HepG2 (cell line): ENCODE measurements around the gene C20orf204. TPM values are rescaled to one million over a fixed set of nuclear protein-coding genes. Genes with fewer than 3 reads are reported as not detected.

ENCODE experiments used
- ATAC-seq: fragments of 200-7000 bp; cut with Tn5 transposase; 3 replicates; pipeline ENCODE4 v1.9.1; 2020; ENCODE audit warnings: mild to moderate bottlenecking, moderate library complexity
- BruUV-seq: library from RNA; stranded (reverse); fragments of 400-500 nt; replicated peaks from 2 replicates; lab custom pipeline; 2021; lab: Mats Ljungman, UMichigan
- CTCF ChIA-PET: fragments of 300-600 bp; formaldehyde crosslinking; extraction: SDS; loops from one replicate; lab custom pipeline; 2021; ENCODE audit warnings: low total read pairs, inconsistent platforms, low intra/inter-chr PET ratio; lab: Yijun Ruan, JAX
- POLR2A ChIA-PET: fragments of 350-600 bp; sonication (Branson Sonifier 250); formaldehyde crosslinking; loops from one replicate; lab custom pipeline; 2020; ENCODE audit warnings: antibody characterized with exemption, inconsistent platforms; lab: Yijun Ruan, JAX
- DNase-seq: peaks from one replicate; pipeline ENCODE4 v3.0.0-alpha.2; 2015; ENCODE audit warnings: low spot score
- FAIRE-seq: peaks from 3 replicates; lab custom pipeline; 2011; peaks lifted over from hg19 to GRCh38; lab: Jason Lieb, UNC
- H2AFZ ChIP-seq: one replicate; pipeline ENCODE4 v1.6.1; 2011; ENCODE audit warnings: low read length, inconsistent platforms
- H3K27ac ChIP-seq: fragments of 300-600 bp; 3 replicates; pipeline ENCODE4 v1.8.0; 2011; ENCODE audit warnings: mixed run types, mild to moderate bottlenecking, mixed read lengths, low read length, inconsistent platforms; ENCODE audit not compliant: insufficient read depth; ENCODE audit errors: extremely low read length
- H3K27me3 ChIP-seq, 2 experiments: fragments of 200-600 bp in 1 of 2; 2 replicates in 1 of 2; 3 replicates in 1 of 2; pipeline versions ENCODE4 v1.6.0 to v1.8.0; 2011; ENCODE audit warnings: low read length in 2 of 2, mild to moderate bottlenecking in 2 of 2, moderate library complexity in 2 of 2, inconsistent platforms in 1 of 2; ENCODE audit not compliant: insufficient read depth in 2 of 2, control insufficient read depth in 1 of 2
- H3K36me3 ChIP-seq, 2 experiments: fragments of 200-600 bp in 1 of 2; replicated peaks in 1 of 2; 2 replicates in 1 of 2; 3 replicates in 1 of 2; pipeline versions ENCODE4 v1.5.1 to v1.8.0; 2011; ENCODE audit warnings: low read length in 2 of 2, inconsistent platforms in 1 of 2; ENCODE audit not compliant: insufficient read depth in 2 of 2, control insufficient read depth in 1 of 2
- H3K4me1 ChIP-seq: 2 replicates; pipeline ENCODE4 v1.5.1; 2012; ENCODE audit warnings: low read length, inconsistent platforms; ENCODE audit not compliant: insufficient read depth
- H3K4me2 ChIP-seq: 2 replicates; pipeline ENCODE4 v1.6.0; 2011; ENCODE audit warnings: low read depth, low read length, inconsistent platforms
- H3K4me3 ChIP-seq, 3 experiments: fragments of 200-600 bp in 1 of 3; sonication (generic), shearing (Covaris generic) in 1 of 3; replicated peaks in 1 of 3; 2 replicates each; pipeline ENCODE4 v1.5.1; 2011 to 2016; ENCODE audit warnings: low read length in 3 of 3, inconsistent platforms in 2 of 3, low read depth in 2 of 3, mild to moderate bottlenecking in 2 of 3, control low read depth in 1 of 3, mixed read lengths in 1 of 3; ENCODE audit not compliant: insufficient read depth in 1 of 3
- H3K79me2 ChIP-seq: one replicate; pipeline ENCODE4 v1.6.1; 2011; ENCODE audit warnings: low read length, inconsistent platforms; ENCODE audit not compliant: insufficient read depth
- H3K9ac ChIP-seq: 2 replicates; pipeline ENCODE4 v1.6.0; 2011; ENCODE audit warnings: mild to moderate bottlenecking, low read depth, low read length, inconsistent platforms; ENCODE audit not compliant: insufficient read depth
- H3K9me3 ChIP-seq: 2 replicates; pipeline ENCODE4 v1.5.1; 2012; ENCODE audit warnings: mild to moderate bottlenecking, low read length
- H4K20me1 ChIP-seq: 2 replicates; pipeline ENCODE4 v1.6.0; 2011; ENCODE audit warnings: inconsistent platforms, mild to moderate bottlenecking, low read length, moderate library complexity; ENCODE audit not compliant: insufficient read depth
- FIP1L1 ChIP-seq: fragments of 200-400 bp; formaldehyde crosslinking; IDR thresholded peaks from 2 replicates; pipeline ENCODE4 v1.6.1; 2018; ENCODE audit warnings: low read depth, mild to moderate bottlenecking, low read length, moderate library complexity, borderline replicate concordance; ENCODE audit not compliant: insufficient read depth
- FOXA1 ChIP-seq, 2 experiments: fragments of 450-650 bp in 1 of 2; sonication (generic) in 1 of 2; formaldehyde crosslinking in 1 of 2; IDR thresholded peaks; 2 replicates each; pipeline versions ENCODE4 v1.4.0 to v1.6.1; 2016 to 2020; ENCODE audit warnings: missing genetic modification reagents in 1 of 2
- HIVEP1 ChIP-seq: sonication (generic); formaldehyde crosslinking; IDR thresholded peaks from 2 replicates; pipeline ENCODE4 v1.4.0; 2020; ENCODE audit warnings: mild to moderate bottlenecking, missing genetic modification reagents
- KDM3A ChIP-seq: IDR thresholded peaks from 2 replicates; pipeline ENCODE4 v1.6.1; 2018; ENCODE audit warnings: low read depth, missing compliant biosample characterization
- KLF13 ChIP-seq: sonication (generic); formaldehyde crosslinking; IDR thresholded peaks from 2 replicates; pipeline ENCODE4 v1.4.0; 2020; ENCODE audit warnings: mild to moderate bottlenecking, missing genetic modification reagents
- KMT2A ChIP-seq: sonication (generic); formaldehyde crosslinking; IDR thresholded peaks from 2 replicates; pipeline ENCODE4 v1.4.0; 2020; ENCODE audit warnings: missing genetic modification reagents
- MAFG ChIP-seq: sonication (generic); formaldehyde crosslinking; IDR thresholded peaks from 2 replicates; pipeline ENCODE4 v1.5.1; 2020; ENCODE audit warnings: mild to moderate bottlenecking, missing genetic modification reagents
- NONO ChIP-seq, 2 experiments: fragments of 450-650 bp in 1 of 2; sonication (generic) in 1 of 2; formaldehyde crosslinking in 1 of 2; IDR thresholded peaks in 1 of 2; conservative IDR thresholded peaks in 1 of 2; 2 replicates each; pipeline versions ENCODE4 v1.6.1 to v1.8.0; 2017 to 2022; ENCODE audit warnings: mild to moderate bottlenecking in 1 of 2, missing genetic modification reagents in 1 of 2, moderate library complexity in 1 of 2
- POLR2AphosphoS5 ChIP-seq: IDR thresholded peaks from 2 replicates; pipeline ENCODE4 v1.6.1; 2012; ENCODE audit warnings: low read depth, low read length
- RFXAP ChIP-seq: sonication (generic); formaldehyde crosslinking; IDR thresholded peaks from 2 replicates; pipeline ENCODE4 v1.4.0; 2020; ENCODE audit warnings: missing genetic modification reagents, borderline replicate concordance
- SIX1 ChIP-seq: sonication (generic); formaldehyde crosslinking; IDR thresholded peaks from 2 replicates; pipeline ENCODE4 v1.4.0; 2020; ENCODE audit warnings: missing genetic modification reagents, borderline replicate concordance
- ZFP41 ChIP-seq: sonication (generic); formaldehyde crosslinking; IDR thresholded peaks from 2 replicates; pipeline ENCODE4 v1.4.0; 2020; ENCODE audit warnings: mild to moderate bottlenecking, missing genetic modification reagents, borderline replicate concordance
- ZNF160 ChIP-seq: sonication (generic); formaldehyde crosslinking; IDR thresholded peaks from 2 replicates; pipeline ENCODE4 v1.8.0; 2022; ENCODE audit warnings: mild to moderate bottlenecking, inconsistent platforms, missing genetic modification reagents
- ZNF331 ChIP-seq: sonication (generic); formaldehyde crosslinking; IDR thresholded peaks from 2 replicates; pipeline ENCODE4 v1.4.0; 2020; ENCODE audit warnings: missing genetic modification reagents
- ZNF382 ChIP-seq: sonication (generic); formaldehyde crosslinking; IDR thresholded peaks from 2 replicates; pipeline ENCODE4 v1.5.0; 2020; ENCODE audit warnings: missing genetic modification reagents, mild to moderate bottlenecking, borderline replicate concordance
- ZNF563 ChIP-seq: sonication (generic); formaldehyde crosslinking; IDR thresholded peaks from 2 replicates; pipeline ENCODE4 v1.8.0; 2022; ENCODE audit warnings: mild to moderate bottlenecking, moderate library complexity, missing genetic modification reagents
- ZNF570 ChIP-seq: sonication (generic); formaldehyde crosslinking; IDR thresholded peaks from 2 replicates; pipeline ENCODE4 v1.4.0; 2020; ENCODE audit warnings: mild to moderate bottlenecking, missing genetic modification reagents, borderline replicate concordance
- ZNF589 ChIP-seq: sonication (generic); formaldehyde crosslinking; conservative IDR thresholded peaks from 2 replicates; pipeline ENCODE4 v1.8.0; 2022; ENCODE audit warnings: mild to moderate bottlenecking, moderate library complexity, missing genetic modification reagents
- WGBS: methylation state at CpG from one replicate; pipeline ENCODE4 v1.1.6; 2017; ENCODE audit warnings: low lambda C conversion rate; 5-methylcytosine and 5-hydroxymethylcytosine counted together
- in situ Hi-C: cut with HindIII; loops from 2 replicates; pipeline ENCODE4 v1.10.0; 2017; ENCODE audit warnings: low pct_unique_long_range_greater_than_20kb; ENCODE audit not compliant: extremely low pct_ligation_motif_present
- intact Hi-C: fragments of 100-400 bp; cut with micrococcal nuclease; formaldehyde crosslinking; loops from one replicate; pipeline ENCODE4 v1.10.0; 2022; ENCODE audit not compliant: unreplicated experiment
- polyA plus RNA-seq, 8 experiments: library from polyadenylated mRNA; depleted of rRNA in 3 of 8; stranded (reverse) in 7 of 8; unstranded in 1 of 8; fragments of >200 nt; fragmentation: Illumina TruSeq in 4 of 8; extraction: Trizol in 4 of 8; gene quantifications; 2 replicates each; pipeline versions ENCODE4 v1.2.1 to v1.2.3, GENCODE V29; 2011 to 2016; ENCODE audit warnings: low read depth in 4 of 8, missing spikeins in 1 of 8, mixed read lengths in 1 of 8; ENCODE audit not compliant: insufficient read depth in 1 of 8
- total RNA-seq, 5 experiments: library from RNA; depleted of rRNA; stranded (reverse); fragments of >200 nt; fragmentation: Illumina TruSeq; extraction: Trizol; gene quantifications; 2 replicates each; pipeline ENCODE4 v1.2.3, GENCODE V29; 2016; ENCODE audit warnings: low read depth in 1 of 5
- TF ChIP-seq, protein P1 (sequence below): sonication (generic); formaldehyde crosslinking; IDR thresholded peaks from 2 replicates; pipeline ENCODE4 v1.8.1; 2022; ENCODE audit warnings: low read depth, mild to moderate bottlenecking, missing genetic modification reagents
- TF ChIP-seq, protein P2 (sequence below): sonication (generic); formaldehyde crosslinking; IDR thresholded peaks from 2 replicates; pipeline ENCODE4 v1.8.1; 2023; ENCODE audit warnings: mild to moderate bottlenecking, missing genetic modification reagents

Gene C20orf204
- total and polyA plus RNA-seq, 2 of the 13 experiments (the other 11 are each of a cell fraction or from before 2014, with no cell fraction given), result 22.1 to 80.0 TPM

DNA sequence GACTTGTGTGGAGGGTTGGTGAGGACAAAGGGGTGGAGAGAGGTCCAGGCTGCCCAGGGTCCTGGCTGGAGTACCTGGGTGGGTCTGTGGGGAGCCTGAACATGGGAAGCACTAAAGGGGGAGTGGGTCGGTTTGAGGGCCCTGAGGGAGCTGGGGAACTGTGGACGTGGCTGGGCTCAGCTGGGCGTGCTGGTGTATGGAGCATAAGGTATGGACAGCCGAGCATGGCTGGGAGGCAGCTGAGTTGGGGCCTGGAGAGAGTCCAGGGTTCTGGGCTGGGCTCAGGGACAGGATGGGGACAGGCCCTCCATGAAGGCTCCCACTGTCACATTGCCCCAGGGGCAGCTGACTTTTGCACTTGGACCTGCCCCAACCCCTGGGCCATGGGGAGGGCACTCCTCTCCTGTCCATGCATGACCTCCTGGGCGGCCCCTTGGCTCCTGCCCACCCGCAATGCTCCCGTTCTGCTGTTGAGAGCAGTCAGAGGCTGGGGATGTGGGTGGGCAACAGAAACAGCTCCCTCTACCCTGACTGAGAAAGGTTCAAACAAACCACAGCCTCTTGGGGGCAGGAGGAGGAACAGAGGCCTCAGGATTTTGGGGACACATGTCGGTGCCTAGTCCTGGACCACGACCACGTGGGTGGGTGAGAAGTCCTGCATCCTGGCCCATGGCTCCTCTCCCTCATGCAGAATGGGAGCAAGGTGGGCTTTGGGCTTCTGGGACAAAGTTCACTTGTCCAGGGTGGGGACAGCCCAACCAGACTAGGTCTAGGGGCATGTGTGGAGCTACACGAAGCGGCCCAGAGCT lies 4.5 kb downstream of the C20orf204 start:
- WGBS, result 22% methylated on average over 12 of the region's 12 CpGs
- in situ Hi-C loops, result no loop called here
- no peak for FAIRE-seq
- TF ChIP-seq ZNF160 (CRISPR knock-in tag), result 0 out of 2 replicates have a peak, but pooled peaks have one; percentile 83
- TF ChIP-seq HIVEP1 (CRISPR knock-in tag), result peak; percentile 29; the same call in 1 of the 2 replicates
- no peak; the same call in 1 of the 2 replicates for TF ChIP-seq KDM3A
- TF ChIP-seq NONO (IDR thresholded peaks at IDR 0.05), result no peak
- peak; percentile 10; the same call in 1 of the 2 replicates for TF ChIP-seq NONO (CRISPR knock-in tag; conservative IDR thresholded peaks at IDR 0.05)
- no peak for TF ChIP-seq ZNF382 (CRISPR knock-in tag)
- no peak for TF ChIP-seq FOXA1 (IDR thresholded peaks at IDR 0.05)
- TF ChIP-seq FOXA1 (CRISPR knock-in tag; IDR thresholded peaks at IDR 0.05), result no peak
- TF ChIP-seq, protein P1, sequence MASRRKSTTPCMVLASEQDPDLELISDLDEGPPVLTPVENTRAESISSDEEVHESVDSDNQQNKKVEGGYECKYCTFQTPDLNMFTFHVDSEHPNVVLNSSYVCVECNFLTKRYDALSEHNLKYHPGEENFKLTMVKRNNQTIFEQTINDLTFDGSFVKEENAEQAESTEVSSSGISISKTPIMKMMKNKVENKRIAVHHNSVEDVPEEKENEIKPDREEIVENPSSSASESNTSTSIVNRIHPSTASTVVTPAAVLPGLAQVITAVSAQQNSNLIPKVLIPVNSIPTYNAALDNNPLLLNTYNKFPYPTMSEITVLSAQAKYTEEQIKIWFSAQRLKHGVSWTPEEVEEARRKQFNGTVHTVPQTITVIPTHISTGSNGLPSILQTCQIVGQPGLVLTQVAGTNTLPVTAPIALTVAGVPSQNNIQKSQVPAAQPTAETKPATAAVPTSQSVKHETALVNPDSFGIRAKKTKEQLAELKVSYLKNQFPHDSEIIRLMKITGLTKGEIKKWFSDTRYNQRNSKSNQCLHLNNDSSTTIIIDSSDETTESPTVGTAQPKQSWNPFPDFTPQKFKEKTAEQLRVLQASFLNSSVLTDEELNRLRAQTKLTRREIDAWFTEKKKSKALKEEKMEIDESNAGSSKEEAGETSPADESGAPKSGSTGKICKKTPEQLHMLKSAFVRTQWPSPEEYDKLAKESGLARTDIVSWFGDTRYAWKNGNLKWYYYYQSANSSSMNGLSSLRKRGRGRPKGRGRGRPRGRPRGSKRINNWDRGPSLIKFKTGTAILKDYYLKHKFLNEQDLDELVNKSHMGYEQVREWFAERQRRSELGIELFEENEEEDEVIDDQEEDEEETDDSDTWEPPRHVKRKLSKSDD, result peak; percentile 71
- no peak for TF ChIP-seq ZNF563 (CRISPR knock-in tag)
- no peak for TF ChIP-seq SIX1 (CRISPR knock-in tag)
- peak; percentile 97 for TF ChIP-seq ZNF331 (CRISPR knock-in tag)
- TF ChIP-seq ZNF570 (CRISPR knock-in tag), result no peak
- TF ChIP-seq, protein P2, sequence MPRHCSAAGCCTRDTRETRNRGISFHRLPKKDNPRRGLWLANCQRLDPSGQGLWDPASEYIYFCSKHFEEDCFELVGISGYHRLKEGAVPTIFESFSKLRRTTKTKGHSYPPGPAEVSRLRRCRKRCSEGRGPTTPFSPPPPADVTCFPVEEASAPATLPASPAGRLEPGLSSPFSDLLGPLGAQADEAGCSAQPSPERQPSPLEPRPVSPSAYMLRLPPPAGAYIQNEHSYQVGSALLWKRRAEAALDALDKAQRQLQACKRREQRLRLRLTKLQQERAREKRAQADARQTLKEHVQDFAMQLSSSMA (CRISPR knock-in tag), result 0 out of 2 replicates have a peak, but pooled peaks have one; percentile 54
- no peak; the same call in 1 of the 2 replicates for TF ChIP-seq KMT2A (CRISPR knock-in tag)
- TF ChIP-seq RFXAP (CRISPR knock-in tag), result no peak; the same call in 1 of the 2 replicates
- peak; percentile 55 for TF ChIP-seq POLR2AphosphoS5
- TF ChIP-seq ZFP41 (CRISPR knock-in tag), result no peak
- no peak; the same call in 1 of the 2 replicates for TF ChIP-seq ZNF589 (CRISPR knock-in tag)
- TF ChIP-seq FIP1L1, result no peak
- TF ChIP-seq MAFG (CRISPR knock-in tag), result no peak
- no peak for TF ChIP-seq KLF13 (CRISPR knock-in tag)

More for the DNA sequence above, 4.5 kb downstream of the C20orf204 start:
- no peaks in the 10 kb centered on the region for H3K9me3 ChIP-seq
- DNase-seq (no peak), ATAC-seq (peak; percentile 30)
- peaks cover 76% of the 10 kb centered on the region for H3K4me1 ChIP-seq
- ChIA-PET CTCF (no interaction called here), POLR2A (interaction anchor here (1.0 to 10.1 kb wide), 5 partner anchors 13 to 67 kb away, joined by 3 to 252 read pairs (median 39); partner anchors contain the start of genes PRPF6, SAMD10, SOX18 and TCEA2)
- peak overlapping the region; percentile 94 for H3K4me2 ChIP-seq
- peak overlapping the region; percentile 45 for H3K27ac ChIP-seq
- H3K36me3 ChIP-seq, result no peaks in the 10 kb centered on the region
- H4K20me1 ChIP-seq, result no peaks in the 10 kb centered on the region
- peak overlapping the region; percentile 86 for H3K9ac ChIP-seq
- H2AFZ ChIP-seq, result no peak overlapping the region
- peak overlapping the region; percentile 3 to 89 (median 89); a peak in 5 of 6 replicates for H3K4me3 ChIP-seq
- intact Hi-C loops, result no loop called here
- no peaks in the 10 kb centered on the region for H3K27me3 ChIP-seq
- no TSS peak for BruUV-seq
- peaks cover 18% of the 10 kb centered on the region for H3K79me2 ChIP-seq
